Bronchial epithelial cell (primary cell): Measurements from ENCODE around the gene MMP20. TPM values are rescaled to one million over a fixed set of nuclear protein-coding genes. Genes with fewer than 3 reads are reported as not detected.
A peak's percentile ranks its signal among the peaks of the same experiment; 100 is the strongest.

Experiments used
- DNase-seq: peaks from one replicate; pipeline ENCODE4 v3.0.0-alpha.2; 2010; ENCODE audit warnings: low read depth
- FAIRE-seq: peaks from 2 replicates; lab custom pipeline; 2011; peaks lifted over from hg19 to GRCh38; lab: Jason Lieb, UNC
- H3K27me3 ChIP-seq: 2 replicates; pipeline ENCODE4 v1.5.1; 2011; ENCODE audit warnings: low read length; ENCODE audit not compliant: control insufficient read depth, insufficient read depth
- H3K36me3 ChIP-seq: 2 replicates; pipeline ENCODE4 v1.5.1; 2011; ENCODE audit warnings: low read length; ENCODE audit not compliant: control insufficient read depth, insufficient read depth
- H3K4me3 ChIP-seq: 2 replicates; pipeline ENCODE4 v1.5.1; 2011; ENCODE audit warnings: mild to moderate bottlenecking, low read depth, low read length, control low read depth
- CTCF ChIP-seq: IDR thresholded peaks from 2 replicates; pipeline ENCODE4 v1.5.1; 2011; ENCODE audit warnings: mild to moderate bottlenecking, moderate library complexity, low read length, control low read depth, inconsistent platforms; ENCODE audit not compliant: insufficient read depth, severe bottlenecking
- total RNA-seq: library from RNA; depleted of rRNA; stranded (reverse); fragments of >200 nt; gene quantifications from 2 replicates; pipeline ENCODE4 v1.2.1, GENCODE V29; 2014

The MMP20 gene
- total RNA-seq, 1 donor from 2014 or later, result not detected

- peak; percentile 56 for DNase-seq
- no peaks in the 10 kb centered on the region for H3K36me3 ChIP-seq
- no peak for TF ChIP-seq CTCF
- FAIRE-seq, result no peak
- H3K27me3 ChIP-seq, result no peaks in the 10 kb centered on the region
- no peak overlapping the region for H3K4me3 ChIP-seq
These were observed 4.1 kb downstream of the MMP20 start for GRCh38 chr11:102620818-102621561.

GRCh38 chr11:102620179-102620578 lies 5.0 kb downstream of the MMP20 start:
- Histone ChIP-seq H3K36me3 (no peaks in the 10 kb centered on the region), H3K4me3 (no peak overlapping the region), H3K27me3 (no peaks in the 10 kb centered on the region)
- TF ChIP-seq CTCF, result no peak
- no peak for FAIRE-seq
- DNase-seq, result no peak

- no peak for TF ChIP-seq CTCF
- DNase-seq (peak; percentile 48), FAIRE-seq (no peak)
- H3K27me3 ChIP-seq, result no peaks in the 10 kb centered on the region
- H3K36me3 ChIP-seq, result no peaks in the 10 kb centered on the region
- H3K4me3 ChIP-seq, result no peak overlapping the region
These were observed 7.6 kb downstream of the MMP20 start for GRCh38 chr11:102617466-102618008.

DNA sequence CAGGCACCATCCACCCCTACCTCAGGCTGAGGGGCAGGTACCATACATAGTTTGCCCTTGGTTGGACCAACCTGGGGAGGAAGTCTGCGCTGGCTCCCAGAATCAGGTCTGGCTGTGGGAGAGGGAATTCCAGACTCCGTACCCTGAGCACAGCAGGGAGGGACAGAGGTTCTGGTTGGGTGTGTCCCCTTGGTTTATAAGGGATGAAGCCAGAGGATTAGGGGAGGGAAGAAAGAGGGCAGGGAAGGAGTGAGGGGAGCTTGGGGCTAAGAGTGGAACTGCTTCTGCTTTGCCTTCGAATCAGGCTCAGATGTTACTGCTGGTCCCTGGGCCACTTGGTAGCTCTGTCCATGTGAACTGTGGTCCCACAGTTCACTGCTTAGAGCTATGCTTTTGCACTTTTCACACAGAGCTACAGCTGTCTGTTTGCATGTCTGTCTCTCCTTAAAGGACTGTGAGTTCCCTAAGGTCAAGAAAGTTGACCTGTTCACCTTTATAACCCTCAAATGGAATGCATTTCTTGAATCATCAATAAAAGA lies 9.2 kb downstream of the MMP20 start:
- FAIRE-seq (no peak), DNase-seq (no peak)
- H3K36me3 ChIP-seq, result no peaks in the 10 kb centered on the region
- H3K27me3 ChIP-seq, result no peaks in the 10 kb centered on the region
- no peak for TF ChIP-seq CTCF
- no peak overlapping the region for H3K4me3 ChIP-seq

- no peaks in the 10 kb centered on the region for H3K27me3 ChIP-seq
- TF ChIP-seq CTCF, result no peak
- no peak for DNase-seq
- no peaks in the 10 kb centered on the region for H3K36me3 ChIP-seq
- no peak overlapping the region for H3K4me3 ChIP-seq
- no peak for FAIRE-seq
These were observed 9.8 kb downstream of the MMP20 start for GRCh38 chr11:102615077-102615893.
